Choroid plexus epithelial cell (primary cell): Measurements from ENCODE around the gene KIAA0232.
"Not testable (repeated sequence)": the region's sequence is repeated elsewhere in the genome, so short reads cannot be mapped to it uniquely, and the experiment has no call there.

Source experiments
- DNase-seq: peaks from one replicate; pipeline ENCODE4 v3.0.0-alpha.2; 2010; ENCODE audit warnings: low read depth
- H3K4me3 ChIP-seq: 2 replicates; pipeline ENCODE4 v1.5.1; 2011; ENCODE audit warnings: low read depth, mild to moderate bottlenecking, control low read depth, low read length, moderate library complexity
- TF ChIP-seq, protein P1 (sequence below): conservative IDR thresholded peaks from 2 replicates; pipeline ENCODE4 v1.5.1; 2011; ENCODE audit warnings: low read depth, mild to moderate bottlenecking, control low read depth, inconsistent platforms, low read length, moderate library complexity

Gene KIAA0232

DNA sequence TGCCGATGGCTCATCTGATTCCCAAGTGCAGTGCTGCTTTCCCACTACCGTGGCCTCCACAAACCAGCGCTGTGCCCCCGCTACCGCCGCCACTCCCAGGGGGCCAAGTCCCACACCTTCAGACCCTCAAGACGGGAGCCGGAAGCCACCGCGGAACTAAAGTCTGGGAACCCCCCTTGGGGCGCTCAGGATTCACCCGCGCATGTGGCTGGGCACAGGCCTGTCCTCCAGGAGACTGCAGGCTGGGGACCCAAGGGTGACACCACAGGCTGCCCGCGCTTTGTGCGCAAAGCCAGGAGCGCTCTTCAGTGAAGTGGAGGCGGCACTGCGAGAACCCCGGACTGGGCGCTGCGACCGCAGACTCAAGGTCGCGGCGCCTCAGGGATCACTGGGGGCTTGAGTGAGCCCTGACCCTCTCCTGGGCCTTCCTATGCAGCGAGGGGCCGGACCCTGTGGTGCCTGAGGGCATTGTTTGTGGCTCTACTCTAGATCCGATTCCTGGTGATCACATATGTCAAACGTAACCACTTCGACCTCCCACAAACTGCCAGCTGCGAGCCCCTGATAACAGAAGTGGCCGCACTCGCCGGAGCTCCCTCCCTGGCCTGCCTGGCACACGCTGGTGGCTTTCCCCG is 106.7 kb downstream of the KIAA0232 start:
- no peak overlapping the region for H3K4me3 ChIP-seq
- no peak for DNase-seq
- TF ChIP-seq, protein P1, sequence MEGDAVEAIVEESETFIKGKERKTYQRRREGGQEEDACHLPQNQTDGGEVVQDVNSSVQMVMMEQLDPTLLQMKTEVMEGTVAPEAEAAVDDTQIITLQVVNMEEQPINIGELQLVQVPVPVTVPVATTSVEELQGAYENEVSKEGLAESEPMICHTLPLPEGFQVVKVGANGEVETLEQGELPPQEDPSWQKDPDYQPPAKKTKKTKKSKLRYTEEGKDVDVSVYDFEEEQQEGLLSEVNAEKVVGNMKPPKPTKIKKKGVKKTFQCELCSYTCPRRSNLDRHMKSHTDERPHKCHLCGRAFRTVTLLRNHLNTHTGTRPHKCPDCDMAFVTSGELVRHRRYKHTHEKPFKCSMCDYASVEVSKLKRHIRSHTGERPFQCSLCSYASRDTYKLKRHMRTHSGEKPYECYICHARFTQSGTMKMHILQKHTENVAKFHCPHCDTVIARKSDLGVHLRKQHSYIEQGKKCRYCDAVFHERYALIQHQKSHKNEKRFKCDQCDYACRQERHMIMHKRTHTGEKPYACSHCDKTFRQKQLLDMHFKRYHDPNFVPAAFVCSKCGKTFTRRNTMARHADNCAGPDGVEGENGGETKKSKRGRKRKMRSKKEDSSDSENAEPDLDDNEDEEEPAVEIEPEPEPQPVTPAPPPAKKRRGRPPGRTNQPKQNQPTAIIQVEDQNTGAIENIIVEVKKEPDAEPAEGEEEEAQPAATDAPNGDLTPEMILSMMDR: no peak

DNA sequence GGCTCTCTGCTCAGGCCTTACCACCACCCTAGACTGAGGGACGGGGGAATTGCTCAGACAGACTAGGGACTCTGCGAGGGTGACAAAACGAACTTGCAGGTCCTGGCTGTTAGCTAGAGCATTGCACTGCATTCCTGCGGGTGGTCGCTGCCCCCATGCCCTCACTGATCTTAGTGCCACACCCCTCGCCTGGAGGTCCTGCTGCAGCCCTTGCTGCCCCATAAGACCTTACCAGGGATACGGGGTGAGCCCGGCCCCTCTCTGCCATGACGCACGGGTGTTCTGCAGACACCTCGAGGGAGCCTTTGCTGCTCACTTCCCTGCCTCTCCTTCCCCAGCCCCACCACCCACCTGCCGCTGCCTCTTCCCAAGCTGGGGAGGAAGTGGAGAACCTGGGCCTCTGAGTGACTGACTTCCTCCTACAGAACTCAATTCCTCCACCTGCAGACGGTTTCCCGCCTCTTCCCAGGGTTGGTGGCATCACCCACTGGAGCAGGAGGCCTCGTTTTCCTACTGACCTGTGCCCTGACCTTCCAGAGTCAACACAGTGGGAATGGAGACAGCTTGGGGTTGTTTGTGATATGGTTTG is 107.3 kb downstream of the KIAA0232 start:
- TF ChIP-seq, protein P1: no peak
- no peak overlapping the region for H3K4me3 ChIP-seq
- no peak for DNase-seq

DNA sequence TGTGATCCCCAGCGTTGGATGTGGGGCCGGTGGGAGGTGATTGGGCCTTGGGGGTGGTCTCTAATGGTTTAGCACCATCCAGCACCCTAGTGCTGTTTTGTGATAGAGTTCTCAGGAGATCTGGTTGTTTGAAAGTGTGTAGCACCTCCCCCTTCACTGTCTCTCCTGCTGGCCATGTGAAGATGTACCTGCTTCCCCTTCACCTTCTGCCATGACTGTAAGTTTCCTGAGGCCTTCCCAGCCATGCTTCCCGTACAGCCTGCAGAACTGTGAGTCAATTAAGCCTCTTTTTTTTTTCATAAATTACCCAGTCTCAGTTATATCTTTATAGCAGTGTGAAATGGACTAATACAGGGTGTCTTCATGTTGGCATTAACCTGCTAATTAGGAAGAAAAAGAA is 107.8 kb downstream of the KIAA0232 start:
- H3K4me3 ChIP-seq: no peak overlapping the region
- TF ChIP-seq, protein P1: no peak
- DNase-seq: no peak

DNA sequence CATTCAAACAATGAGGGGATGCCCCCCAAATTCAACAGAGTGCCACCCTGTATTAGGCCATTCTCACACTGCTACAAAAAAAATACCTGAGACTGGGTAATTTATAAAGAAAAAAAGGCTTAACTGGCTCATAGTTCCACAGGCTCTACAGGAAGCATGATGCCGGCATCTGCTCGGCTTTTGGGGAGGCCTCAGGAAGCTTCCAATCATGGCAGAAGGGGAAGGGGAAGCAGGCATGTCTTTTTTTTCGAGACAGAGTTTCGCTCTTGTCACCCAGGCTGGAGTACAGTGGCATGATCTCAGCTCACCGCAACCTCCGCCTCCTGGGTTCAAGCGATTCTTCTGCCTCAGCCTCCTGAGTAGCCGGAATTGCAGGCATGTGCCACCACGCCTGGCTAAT is 108.4 kb downstream of the KIAA0232 start:
- H3K4me3 ChIP-seq, DNase-seq: not testable (repeated sequence)

DNA sequence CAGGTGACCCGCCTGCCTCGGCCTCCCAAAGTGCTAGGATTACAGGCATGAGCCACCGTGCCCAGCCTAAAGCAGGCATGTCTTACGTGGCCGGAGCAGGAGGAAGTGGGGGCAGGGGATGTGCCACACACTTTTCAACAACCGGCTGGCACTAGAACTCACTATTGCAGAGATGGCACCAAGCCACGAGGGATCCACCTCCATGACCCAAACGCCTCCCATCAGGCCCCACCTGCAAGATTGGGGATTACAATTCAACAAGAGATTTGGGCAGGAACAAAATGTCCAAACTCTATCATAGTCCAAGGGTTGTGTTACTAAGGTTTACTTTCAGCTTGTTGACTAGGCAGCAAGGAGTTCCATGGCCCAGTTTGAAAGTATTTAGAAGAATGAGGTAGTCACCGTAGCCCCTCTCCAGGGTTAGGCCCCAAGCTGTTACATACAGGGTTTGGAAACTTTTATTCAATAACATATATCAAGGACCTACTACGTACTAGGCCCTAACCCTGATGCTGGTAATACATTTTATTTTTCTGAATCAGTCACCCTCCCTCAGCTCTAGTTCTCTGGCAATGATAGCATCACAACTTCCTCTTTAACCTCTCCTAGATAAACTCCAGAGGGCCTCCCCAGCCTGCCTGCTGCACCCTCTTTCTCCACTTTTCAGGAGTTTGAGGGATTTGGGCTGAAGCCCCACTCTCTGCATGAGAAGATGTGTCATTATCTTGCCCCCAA is 109.1 kb downstream of the KIAA0232 start:
- TF ChIP-seq, protein P1: no peak
- DNase-seq: peak; percentile 34
- H3K4me3 ChIP-seq: no peak overlapping the region

DNA sequence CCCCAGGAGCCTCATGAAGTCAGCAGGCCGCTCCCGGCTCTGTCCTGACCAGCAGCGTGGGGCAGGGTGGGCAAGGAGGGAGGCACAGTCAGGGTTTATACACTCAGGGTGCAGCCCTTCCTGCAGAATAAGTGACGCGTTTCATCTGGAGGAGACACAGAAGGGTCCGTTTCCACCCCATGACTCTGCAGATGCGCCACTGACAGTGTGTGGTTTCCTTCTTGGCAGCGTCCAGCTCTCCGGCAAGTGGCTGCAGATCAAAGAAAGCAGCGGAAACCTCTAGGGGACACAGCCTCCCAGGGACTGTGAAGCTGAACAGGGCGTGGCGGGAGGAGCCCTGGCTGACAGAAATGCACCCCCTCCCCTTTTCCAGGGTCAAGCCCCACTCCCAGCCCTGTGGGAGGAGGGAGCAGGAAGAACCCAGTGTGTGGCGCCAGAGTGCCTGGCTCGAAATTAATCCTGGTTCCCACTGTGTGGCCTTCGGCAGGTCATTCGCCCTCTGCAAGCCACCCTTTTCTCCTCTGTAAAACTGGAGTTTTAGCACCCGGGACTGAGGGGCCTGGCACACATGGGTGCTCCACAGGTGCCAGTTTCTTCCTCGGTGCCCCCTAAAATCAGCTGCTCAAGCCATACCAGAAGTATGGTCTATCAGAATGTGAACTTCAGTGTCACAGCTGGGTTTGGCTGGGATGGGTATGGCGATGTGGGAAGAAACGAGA is 109.8 kb downstream of the KIAA0232 start:
- DNase-seq: peak; percentile 73
- TF ChIP-seq, protein P1: peak; percentile 43
- H3K4me3 ChIP-seq: no peak overlapping the region

DNA sequence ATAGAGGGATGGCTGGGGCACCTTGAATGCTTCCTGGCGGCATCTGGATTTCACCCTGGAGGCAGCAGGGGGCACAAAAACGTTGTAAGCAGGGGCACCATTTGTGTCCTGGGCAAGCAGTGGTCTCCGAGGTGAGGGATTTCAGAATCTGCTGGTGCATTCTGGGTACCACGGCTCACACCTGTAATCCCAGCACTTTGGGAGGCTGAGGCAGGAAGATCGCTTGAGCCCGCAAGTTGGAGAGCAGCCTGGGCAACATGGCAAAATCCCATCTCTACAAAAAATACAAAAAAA is 110.3 kb downstream of the KIAA0232 start:
- TF ChIP-seq, protein P1: no peak
- H3K4me3 ChIP-seq: no peak overlapping the region
- no peak for DNase-seq
